ENCODE data around the gene H2BK1. TPM values are rescaled to one million over a fixed set of nuclear protein-coding genes. Genes with fewer than 3 reads are reported as not detected.
A peak's percentile ranks its signal among the peaks of the same experiment; 100 is the strongest.

Gene H2BK1
- total and polyA plus RNA-seq, 12 donors: not detected

- ATAC-seq (no peak), DNase-seq (no peak)
- WGBS, 2 donors: 72 to 83% methylated on average over 23 of the region's 23 CpGs
- Histone ChIP-seq H3K4me3 (no peak overlapping the region), H3K27ac (no peak overlapping the region), H3K36me3 (peaks cover 0 to 8% (median 0%) of the 10 kb centered on the region in 9 donors), H3K9me3 (no peaks in the 10 kb centered on the region), H3K4me1 (peaks cover 0 to 6% (median 0%) of the 10 kb centered on the region in 9 donors), H3K27me3 (peaks cover 0 to 47% (median 28%) of the 10 kb centered on the region in 7 donors)
- TF ChIP-seq CTCF (IDR thresholded peaks at IDR 0.05): no peak
- intact Hi-C loops (cut with DNase I): loop anchor here in 2 of 10 donors (5.0 to 10.0 kb wide), 2 partner anchors 66 to 129 kb away; no protein-coding TSS in a partner anchor
Measured at GRCh38 chr7:151175793-151176311, 34.4 kb downstream of the H2BK1 start.

- Histone ChIP-seq H3K36me3 (peaks cover 0 to 5% (median 0%) of the 10 kb centered on the region in 9 donors), H3K27me3 (peaks cover 0 to 51% (median 28%) of the 10 kb centered on the region in 7 donors), H3K27ac (no peak overlapping the region), H3K9me3 (no peaks in the 10 kb centered on the region), H3K4me3 (no peak overlapping the region), H3K4me1 (peaks cover 0 to 10% (median 0%) of the 10 kb centered on the region in 9 donors)
- no peak for TF ChIP-seq CTCF (IDR thresholded peaks at IDR 0.05)
- 78 to 80% methylated on average over 16 of the region's 16 CpGs for WGBS, 2 donors
- intact Hi-C loops (cut with DNase I): loop anchor here in 2 of 10 donors (5.0 to 10.0 kb wide), 2 partner anchors 67 to 130 kb away; no protein-coding TSS in a partner anchor
- DNase-seq (no peak), ATAC-seq (no peak)
Measured at GRCh38 chr7:151175047-151175792, 35.1 kb downstream of the H2BK1 start.

- no peak for TF ChIP-seq CTCF (IDR thresholded peaks at IDR 0.05)
- Histone ChIP-seq H3K9me3 (no peaks in the 10 kb centered on the region), H3K27ac (no peak overlapping the region), H3K4me3 (no peak overlapping the region), H3K27me3 (peaks cover 0 to 59% (median 29%) of the 10 kb centered on the region in 7 donors), H3K36me3 (no peaks in the 10 kb centered on the region), H3K4me1 (peaks cover 0 to 10% (median 0%) of the 10 kb centered on the region in 9 donors)
- ATAC-seq (peak in 6 of 8 donors; percentile 25 to 53 (median 44)), DNase-seq (peak; percentile 37 to 56)
- WGBS, 2 donors: 58 to 62% methylated on average over 72 to 77 of the region's 77 CpGs
- intact Hi-C loops (cut with DNase I): loop anchor here in 8 of 10 donors (5.0 to 10.0 kb wide), 5 partner anchors 47 to 130 kb away; no protein-coding TSS in a partner anchor
Measured at GRCh38 chr7:151174246-151175046, 35.8 kb downstream of the H2BK1 start.
